GM12873 (cell line): Measurements from ENCODE around the gene CDO1.

Source experiments
- CTCF ChIP-seq: IDR thresholded peaks from 2 replicates; pipeline ENCODE4 v1.5.1; 2012; ENCODE audit warnings: low read depth, mild to moderate bottlenecking, moderate library complexity, low read length, control low read depth; ENCODE audit not compliant: insufficient read depth; ENCODE audit errors: missing control alignments

CDO1 gene

GRCh38 chr5:115767424-115767823, 49.0 kb downstream of the CDO1 start:
- no peak for TF ChIP-seq CTCF

- TF ChIP-seq CTCF = no peak
These were observed 49.9 kb downstream of the CDO1 start for GRCh38 chr5:115766608-115767007.

GRCh38 chr5:115758356-115758755, 58.1 kb downstream of the CDO1 start:
- TF ChIP-seq CTCF = no peak

GRCh38 chr5:115755675-115756074, 60.8 kb downstream of the CDO1 start:
- TF ChIP-seq CTCF = no peak
